ENCODE results near the gene GADD45G. TPM values are rescaled to one million over a fixed set of nuclear protein-coding genes. Genes with fewer than 3 reads are reported as not detected.
A peak's percentile ranks its signal among the peaks of the same experiment; 100 is the strongest.

Gene GADD45G
- total and polyA plus RNA-seq, 10 of the 15 experiments (the other 5 are each of a cell fraction or from before 2014, with no cell fraction given), result 0.07 to 1.00 (median 0.29) TPM; not detected in 4

GRCh38 chr9:89603767-89604665 lies 796 bp upstream of the GADD45G start (continued):
- no peak for TF ChIP-seq EZH2 (IDR thresholded peaks at IDR 0.05; ENCODE audit: borderline replicate concordance, control insufficient read depth, low read depth, low read length)
- 0 out of 2 replicates have a peak, but pooled peaks have one; percentile 3 for TF ChIP-seq MXI1 (IDR thresholded peaks at IDR 0.05; ENCODE audit: low read depth, low read length)
- TF ChIP-seq CHD2 (IDR thresholded peaks at IDR 0.05; ENCODE audit: borderline replicate concordance, low read depth, low read length), result peak; percentile 67; the same call in 1 of the 2 replicates
- TF ChIP-seq NRF1 (conservative IDR thresholded peaks at IDR 0.05; ENCODE audit: low read depth, low read length), result no peak
- peak; percentile 50 for TF ChIP-seq RAD21 (IDR thresholded peaks at IDR 0.05; ENCODE audit: insufficient read depth, low read depth, low read length)
- TF ChIP-seq ZNF592 (IDR thresholded peaks at IDR 0.05), result 0 out of 2 replicates have a peak, but pooled peaks have one; percentile 5

Measured in GM12878 (cell line).